Left lung (tissue), 10 donors: ENCODE results near the gene CNTLN. TPM values are rescaled to one million over a fixed set of nuclear protein-coding genes. Genes with fewer than 3 reads are reported as not detected.

ENCODE experiments used
- ATAC-seq: fragments of 200-7000 bp; cut with Tn5 transposase; one replicate; pipeline ENCODE4 v1.9.1; 2020; ENCODE audit warnings: moderate library complexity
- DNase-seq, 4 donors: peaks; one replicate each; pipeline ENCODE4 v3.0.0-alpha.2; 2013 to 2020
- H3K27ac ChIP-seq, 2 donors: fragments of 200-600 bp; sonication (generic) in 1 of 2; one replicate each; pipeline versions ENCODE4 v1.5.0 to v1.8.0; 2020 to 2021
- H3K27me3 ChIP-seq, 2 donors: fragments of 200-600 bp; sonication (generic) in 1 of 2; one replicate each; pipeline versions ENCODE4 v1.5.0 to v1.8.0; 2020 to 2021
- H3K36me3 ChIP-seq, 2 donors: fragments of 200-600 bp; sonication (generic) in 1 of 2; one replicate each; pipeline versions ENCODE4 v1.5.0 to v1.8.0; 2020 to 2021
- H3K4me1 ChIP-seq, 2 donors: fragments of 200-600 bp; one replicate each; pipeline ENCODE4 v1.8.0; 2021
- H3K4me3 ChIP-seq, 2 donors: fragments of 200-600 bp; sonication (generic) in 1 of 2; one replicate each; pipeline versions ENCODE4 v1.5.0 to v1.8.0; 2020 to 2021; ENCODE audit warnings: mild to moderate bottlenecking in 1 of 2
- H3K9me3 ChIP-seq, 2 donors: fragments of 200-600 bp; sonication (generic) in 1 of 2; one replicate each; pipeline versions ENCODE4 v1.5.0 to v1.8.0; 2020 to 2021
- intact Hi-C, 2 donors: fragments of 100-400 bp; cut with DNase I; formaldehyde crosslinking; loops; one replicate each; pipeline versions ENCODE4 v1.11.2 to v1.14.2; 2022
- polyA plus RNA-seq, 6 donors: library from polyadenylated mRNA; unstranded; fragments of 120-200 nt; gene quantifications; one replicate each; pipeline ENCODE4 v1.2.1, GENCODE V29; 2013; ENCODE audit not compliant: insufficient read length in 6 of 6
- total RNA-seq, 2 donors: library from RNA; stranded (reverse); fragmentation: NEBNext Ultra II Directional; extraction: Animal tissue kit (Norgen Biotek cat#: 25700); gene quantifications; one replicate each; pipeline ENCODE4 v1.2.1, GENCODE V29; 2021
- TF ChIP-seq, protein P1 (sequence below), 2 donors: fragments of 200-600 bp; sonication (generic) in 1 of 2; IDR thresholded peaks; one replicate each; pipeline versions ENCODE4 v1.5.0 to v1.8.0; 2021; ENCODE audit warnings: antibody characterized with exemption in 2 of 2
- donor health status: DM: no; HTN: yes; CAD: no.
- donor health status: DM: no; HTN: no; CAD: no.

The CNTLN gene
- total and polyA plus RNA-seq, 8 donors: 5.2 to 25.2 (median 18.5) TPM

DNA sequence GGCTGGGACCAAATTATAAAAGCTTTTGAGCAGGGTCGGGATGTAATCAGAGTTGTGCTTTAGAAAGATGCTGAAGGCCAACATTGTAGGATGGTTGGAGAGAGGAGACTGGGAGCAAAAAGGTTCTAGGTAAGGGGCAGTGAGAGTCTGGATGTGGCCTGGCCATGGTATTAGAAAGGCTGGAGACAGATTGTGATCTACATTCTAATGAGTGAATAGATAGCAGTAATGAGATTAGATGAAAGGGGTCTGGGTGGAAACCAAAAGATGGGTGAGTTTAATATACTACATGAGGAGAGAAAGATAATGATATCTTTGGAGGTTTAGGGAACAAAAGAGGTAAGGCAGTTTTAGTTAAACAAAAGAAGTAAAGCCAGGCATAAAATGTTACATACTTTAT, 355.3 kb downstream of the CNTLN start:
- no peak for DNase-seq
- Histone ChIP-seq H3K36me3 (no peaks in the 10 kb centered on the region), H3K27me3 (no peaks in the 10 kb centered on the region), H3K27ac (no peak overlapping the region), H3K4me1 (no peaks in the 10 kb centered on the region), H3K4me3 (no peak overlapping the region), H3K9me3 (no peaks in the 10 kb centered on the region)
- no peak for ATAC-seq
- TF ChIP-seq, protein P1, sequence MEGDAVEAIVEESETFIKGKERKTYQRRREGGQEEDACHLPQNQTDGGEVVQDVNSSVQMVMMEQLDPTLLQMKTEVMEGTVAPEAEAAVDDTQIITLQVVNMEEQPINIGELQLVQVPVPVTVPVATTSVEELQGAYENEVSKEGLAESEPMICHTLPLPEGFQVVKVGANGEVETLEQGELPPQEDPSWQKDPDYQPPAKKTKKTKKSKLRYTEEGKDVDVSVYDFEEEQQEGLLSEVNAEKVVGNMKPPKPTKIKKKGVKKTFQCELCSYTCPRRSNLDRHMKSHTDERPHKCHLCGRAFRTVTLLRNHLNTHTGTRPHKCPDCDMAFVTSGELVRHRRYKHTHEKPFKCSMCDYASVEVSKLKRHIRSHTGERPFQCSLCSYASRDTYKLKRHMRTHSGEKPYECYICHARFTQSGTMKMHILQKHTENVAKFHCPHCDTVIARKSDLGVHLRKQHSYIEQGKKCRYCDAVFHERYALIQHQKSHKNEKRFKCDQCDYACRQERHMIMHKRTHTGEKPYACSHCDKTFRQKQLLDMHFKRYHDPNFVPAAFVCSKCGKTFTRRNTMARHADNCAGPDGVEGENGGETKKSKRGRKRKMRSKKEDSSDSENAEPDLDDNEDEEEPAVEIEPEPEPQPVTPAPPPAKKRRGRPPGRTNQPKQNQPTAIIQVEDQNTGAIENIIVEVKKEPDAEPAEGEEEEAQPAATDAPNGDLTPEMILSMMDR (IDR thresholded peaks at IDR 0.05): no peak
- intact Hi-C loops: no loop called here

DNA sequence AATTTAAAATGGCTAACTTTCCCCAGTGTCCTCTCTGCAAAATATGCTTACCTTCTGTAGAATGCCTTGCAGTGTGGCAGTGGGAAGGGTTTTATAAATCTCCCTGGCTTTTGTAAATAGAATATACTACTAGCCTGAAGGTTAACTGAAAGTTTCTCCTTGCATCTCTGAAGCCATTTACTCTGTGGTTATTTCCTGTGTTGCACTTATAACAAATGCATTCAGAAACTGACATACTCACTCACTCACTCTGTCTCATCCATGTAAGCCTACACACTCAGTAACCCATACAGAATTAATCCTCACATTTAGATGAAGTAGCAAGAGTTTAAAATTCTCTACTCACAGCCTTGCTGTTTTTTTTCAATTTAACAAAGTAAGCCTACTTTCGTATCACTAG, 356.9 kb downstream of the CNTLN start:
- H3K4me3 ChIP-seq: no peak overlapping the region
- ATAC-seq: no peak
- no peaks in the 10 kb centered on the region for H3K9me3 ChIP-seq
- H3K36me3 ChIP-seq: peaks cover 0 to 12% of the 10 kb centered on the region in 2 donors
- DNase-seq: no peak
- no peak overlapping the region for H3K27ac ChIP-seq
- no peaks in the 10 kb centered on the region for H3K27me3 ChIP-seq
- TF ChIP-seq, protein P1 (IDR thresholded peaks at IDR 0.05): no peak
- H3K4me1 ChIP-seq: no peaks in the 10 kb centered on the region
- intact Hi-C loops: no loop called here

DNA sequence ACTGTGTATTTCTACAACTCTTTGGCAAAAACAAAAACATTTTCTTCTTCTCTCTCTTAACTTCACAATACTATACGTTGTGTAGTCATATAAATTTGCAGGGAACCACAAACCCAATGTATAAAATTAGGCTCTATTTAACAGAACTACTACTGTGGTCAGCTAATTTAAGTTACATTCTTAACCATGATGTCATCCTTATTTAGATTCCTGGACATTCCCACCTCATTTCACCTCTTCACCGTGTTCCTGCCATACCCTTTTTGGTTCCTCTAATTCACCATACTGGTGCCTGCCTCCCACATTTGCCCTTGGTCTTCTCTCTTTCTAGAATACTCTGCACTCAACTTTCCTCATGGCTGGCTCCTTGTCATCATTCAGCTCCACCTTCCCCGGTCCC, 368.4 kb downstream of the CNTLN start:
- peaks cover 0 to 5% of the 10 kb centered on the region in 2 donors for H3K9me3 ChIP-seq
- TF ChIP-seq, protein P1 (IDR thresholded peaks at IDR 0.05): no peak
- intact Hi-C loops: no loop called here
- no peaks in the 10 kb centered on the region for H3K36me3 ChIP-seq
- H3K4me3 ChIP-seq: no peak overlapping the region
- DNase-seq: no peak
- H3K27me3 ChIP-seq: no peaks in the 10 kb centered on the region
- H3K27ac ChIP-seq: no peak overlapping the region
- H3K4me1 ChIP-seq: no peaks in the 10 kb centered on the region
- ATAC-seq: no peak

DNA sequence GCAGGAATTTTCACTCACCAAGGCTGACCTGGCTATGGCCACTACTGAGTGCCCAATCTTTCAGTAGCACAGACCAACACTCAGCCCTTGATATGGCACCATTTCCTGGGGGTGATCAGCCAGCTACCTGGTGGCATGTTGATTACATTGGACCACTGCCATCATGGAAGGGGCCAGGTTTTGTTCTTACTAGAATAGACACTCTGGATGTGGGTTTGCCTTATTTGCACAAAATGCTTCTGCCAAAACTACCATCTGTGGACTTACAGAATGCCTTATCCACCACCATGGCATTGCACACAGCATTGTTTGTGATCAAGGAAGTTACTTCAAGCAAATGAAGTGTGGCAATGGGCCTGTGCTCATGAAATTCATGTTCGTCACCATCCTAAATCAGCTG, 374.3 kb downstream of the CNTLN start:
- no peak for ATAC-seq
- TF ChIP-seq, protein P1 (IDR thresholded peaks at IDR 0.05): no peak
- Histone ChIP-seq H3K27ac (no peak overlapping the region), H3K4me3 (no peak overlapping the region), H3K9me3 (peaks cover 0 to 5% of the 10 kb centered on the region in 2 donors), H3K36me3 (no peaks in the 10 kb centered on the region), H3K4me1 (no peaks in the 10 kb centered on the region), H3K27me3 (no peaks in the 10 kb centered on the region)
- DNase-seq: no peak
- intact Hi-C loops: no loop called here

DNA sequence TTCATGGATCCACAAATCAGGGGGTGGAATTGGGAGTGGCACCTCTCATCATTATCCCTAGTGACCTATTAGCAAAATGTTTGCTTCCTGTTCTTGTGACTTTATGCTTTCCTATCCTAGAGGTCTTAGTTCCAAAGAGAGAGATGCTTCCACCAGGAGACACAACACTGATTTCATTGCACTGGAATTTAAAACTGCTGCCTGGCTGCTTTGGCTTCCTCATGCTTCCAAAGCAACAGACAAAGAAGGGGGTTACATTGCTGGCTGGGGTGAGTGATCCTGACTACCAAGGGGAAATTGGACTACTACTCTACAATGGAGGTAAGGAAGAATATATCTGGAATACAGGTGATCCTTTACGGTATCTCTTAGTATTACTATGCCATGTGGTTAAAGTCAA, 374.9 kb downstream of the CNTLN start:
- Histone ChIP-seq H3K36me3 (no peaks in the 10 kb centered on the region), H3K4me1 (no peaks in the 10 kb centered on the region), H3K27me3 (no peaks in the 10 kb centered on the region), H3K27ac (no peak overlapping the region), H3K4me3 (no peak overlapping the region), H3K9me3 (peaks cover 0 to 5% of the 10 kb centered on the region in 2 donors)
- ATAC-seq (no peak), DNase-seq (no peak)
- intact Hi-C loops: no loop called here
- TF ChIP-seq, protein P1 (IDR thresholded peaks at IDR 0.05): no peak
